HFF-Myc (cell line): ENCODE data around the gene ASIC3.
"Not testable (repeated sequence)": the region's sequence is repeated elsewhere in the genome, so short reads cannot be mapped to it uniquely, and the experiment has no call there.

Experiments
- DNase-seq: peaks from one replicate; pipeline ENCODE4 v3.0.0-alpha.2; 2011; ENCODE audit warnings: low read depth; ENCODE audit errors: extremely low read depth
- H3K4me3 ChIP-seq: replicated peaks from 2 replicates; pipeline ENCODE4 v1.5.1; 2011; ENCODE audit warnings: low read depth, mild to moderate bottlenecking, control low read depth, low read length
- CTCF ChIP-seq: IDR thresholded peaks from 2 replicates; pipeline ENCODE4 v1.5.1; 2012; ENCODE audit warnings: mild to moderate bottlenecking, low read depth, low read length, control low read depth; ENCODE audit errors: missing control alignments

The ASIC3 gene

GRCh38 chr7:151010037-151010306 lies 38.4 kb upstream of the ASIC3 start:
- H3K4me3 ChIP-seq, result no peak overlapping the region
- no peak for DNase-seq
- TF ChIP-seq CTCF, result no peak

- no peak for TF ChIP-seq CTCF
- no peak for DNase-seq
- peak overlapping the region; percentile 25 for H3K4me3 ChIP-seq
Observed at GRCh38 chr7:151010307-151011096, 37.8 kb upstream of the ASIC3 start.

GRCh38 chr7:151011097-151011409 lies 37.3 kb upstream of the ASIC3 start:
- DNase-seq, result no peak
- peak overlapping the region; percentile 25 for H3K4me3 ChIP-seq
- no peak for TF ChIP-seq CTCF

- H3K4me3 ChIP-seq, DNase-seq: not testable (repeated sequence)
Observed at GRCh38 chr7:151011616-151012015, 36.7 kb upstream of the ASIC3 start.

GRCh38 chr7:151012031-151012692 lies 36.2 kb upstream of the ASIC3 start:
- TF ChIP-seq CTCF, result no peak
- no peak for DNase-seq
- no peak overlapping the region for H3K4me3 ChIP-seq

- peak; percentile 67 for TF ChIP-seq CTCF
- DNase-seq, result no peak
- H3K4me3 ChIP-seq, result peak overlapping the region; percentile 25
Observed at GRCh38 chr7:151012911-151013347, 35.4 kb upstream of the ASIC3 start.

- TF ChIP-seq CTCF, result no peak
- no peak for DNase-seq
- peak overlapping the region; percentile 33 for H3K4me3 ChIP-seq
Observed at GRCh38 chr7:151013356-151013732, 35.0 kb upstream of the ASIC3 start.
